Measurements from ENCODE around the gene SUPT5H. TPM values are rescaled to one million over a fixed set of nuclear protein-coding genes. Genes with fewer than 3 reads are reported as not detected.

The SUPT5H gene
- total RNA-seq, 3 donors from 2014 or later (not counting 1 experiment from before 2014, with no cell fraction given): 228 to 256 (median 230) TPM

DNA sequence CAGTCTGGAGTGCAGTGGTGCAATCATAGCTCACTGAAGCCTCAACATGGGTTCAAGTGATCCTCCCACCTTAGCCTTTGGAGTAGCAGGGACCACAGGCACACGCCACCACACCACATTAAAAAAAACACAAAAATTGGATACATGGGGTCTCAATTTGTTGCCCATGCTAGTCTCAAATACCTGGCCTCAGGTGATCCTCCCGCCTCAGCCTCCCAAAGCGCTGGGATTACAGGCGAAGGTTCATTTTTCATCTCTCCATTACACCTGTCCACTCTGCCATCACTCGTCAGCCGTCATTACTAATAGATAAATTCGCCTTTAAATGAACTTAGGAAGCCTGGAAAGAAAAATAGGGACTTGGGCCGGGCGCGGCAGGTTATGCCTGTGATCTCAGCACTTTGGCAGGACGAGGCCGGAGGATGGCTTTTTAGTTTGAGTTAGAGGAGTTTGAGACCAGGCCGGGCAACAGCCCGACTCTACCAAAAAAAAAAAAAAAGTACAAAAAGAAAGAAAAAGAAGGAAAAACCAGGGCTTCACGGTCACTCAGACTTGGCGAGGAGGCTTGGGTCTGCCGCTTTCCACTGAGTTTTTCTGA, 685 bp upstream of the SUPT5H start:
- DNase-seq (no peak), ATAC-seq (no peak)
- WGBS (ENCODE audit: insufficient coverage): 7% methylated on average over 15 of the region's 17 CpGs
- H3K4me3 ChIP-seq (ENCODE audit: low read length): peak overlapping the region; percentile 99
- H3K27me3 ChIP-seq (ENCODE audit: control insufficient read depth, insufficient read depth, low read length): no peaks in the 10 kb centered on the region
- Mint-ChIP-seq H3K4me3 (peak overlapping the region; percentile 98), H3K36me3 (no peaks in the 10 kb centered on the region), H3K4me1 (peaks cover 38 to 48% of the 10 kb centered on the region in 2 donors), H3K9me3 (no peaks in the 10 kb centered on the region), H3K27me3 (ENCODE audit: low read depth in 2 of 2) (peaks cover 0 to 3% of the 10 kb centered on the region in 2 donors), H3K27ac (peak overlapping the region; percentile 97 to 100)
- no peaks in the 10 kb centered on the region for H3K36me3 ChIP-seq (ENCODE audit: control insufficient read depth, insufficient read depth, low read length)
- intact Hi-C loops (cut with micrococcal nuclease): loop anchor here (1.0 to 2.0 kb wide), 5 partner anchors 8 to 54 kb away; partner anchors contain the start of genes MED29, PAF1, PLEKHG2 and TIMM50
- peak overlapping the region; percentile 99 for H3K27ac ChIP-seq (ENCODE audit: low read length)
- H3K4me1 ChIP-seq (ENCODE audit: control insufficient read depth, insufficient read depth, low read length): peaks cover 48% of the 10 kb centered on the region
- no peaks in the 10 kb centered on the region for H3K9me3 ChIP-seq (ENCODE audit: control insufficient read depth, insufficient read depth, low read length)
- TF ChIP-seq, protein P1, sequence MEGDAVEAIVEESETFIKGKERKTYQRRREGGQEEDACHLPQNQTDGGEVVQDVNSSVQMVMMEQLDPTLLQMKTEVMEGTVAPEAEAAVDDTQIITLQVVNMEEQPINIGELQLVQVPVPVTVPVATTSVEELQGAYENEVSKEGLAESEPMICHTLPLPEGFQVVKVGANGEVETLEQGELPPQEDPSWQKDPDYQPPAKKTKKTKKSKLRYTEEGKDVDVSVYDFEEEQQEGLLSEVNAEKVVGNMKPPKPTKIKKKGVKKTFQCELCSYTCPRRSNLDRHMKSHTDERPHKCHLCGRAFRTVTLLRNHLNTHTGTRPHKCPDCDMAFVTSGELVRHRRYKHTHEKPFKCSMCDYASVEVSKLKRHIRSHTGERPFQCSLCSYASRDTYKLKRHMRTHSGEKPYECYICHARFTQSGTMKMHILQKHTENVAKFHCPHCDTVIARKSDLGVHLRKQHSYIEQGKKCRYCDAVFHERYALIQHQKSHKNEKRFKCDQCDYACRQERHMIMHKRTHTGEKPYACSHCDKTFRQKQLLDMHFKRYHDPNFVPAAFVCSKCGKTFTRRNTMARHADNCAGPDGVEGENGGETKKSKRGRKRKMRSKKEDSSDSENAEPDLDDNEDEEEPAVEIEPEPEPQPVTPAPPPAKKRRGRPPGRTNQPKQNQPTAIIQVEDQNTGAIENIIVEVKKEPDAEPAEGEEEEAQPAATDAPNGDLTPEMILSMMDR (IDR thresholded peaks at IDR 0.05): no peak

DNA sequence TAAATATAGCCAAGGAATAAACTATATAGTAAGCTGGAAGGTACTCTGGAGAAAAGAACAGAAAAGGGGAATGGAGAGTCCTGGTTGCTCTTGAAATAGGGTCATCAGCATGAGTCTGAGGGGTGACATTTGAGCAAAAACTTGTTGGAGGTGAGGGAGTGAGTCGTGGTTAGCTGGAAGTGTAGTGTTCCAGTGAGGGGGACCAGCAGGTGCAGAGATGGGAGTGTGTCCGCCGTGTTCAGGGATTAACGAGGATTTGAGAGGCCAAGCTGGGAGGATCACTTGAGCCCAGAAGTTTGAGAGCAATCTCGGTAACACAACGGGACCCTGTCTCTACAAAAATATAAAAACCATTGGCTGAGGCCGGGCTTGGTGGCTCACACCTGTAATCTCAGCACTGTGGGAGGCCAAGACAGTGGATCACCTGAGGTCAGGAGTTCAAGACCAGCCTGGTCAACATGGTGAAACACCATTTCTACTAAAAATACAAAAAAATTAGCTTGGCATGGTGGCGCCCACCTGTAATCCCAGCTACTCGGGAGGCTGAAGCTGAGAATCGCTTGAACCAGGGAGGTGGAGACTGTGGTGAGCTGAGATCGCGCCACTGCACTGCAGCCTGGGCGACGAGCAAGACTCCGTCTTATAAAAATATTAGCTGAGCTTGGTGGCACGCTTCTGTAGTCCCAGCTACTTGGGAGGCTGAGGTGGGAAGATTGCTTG, 1.1 kb downstream of the SUPT5H start:
- intact Hi-C loops (cut with micrococcal nuclease): no loop called here
- Mint-ChIP-seq H3K4me1 (peaks cover 45 to 58% of the 10 kb centered on the region in 2 donors), H3K27me3 (ENCODE audit: low read depth in 2 of 2) (no peaks in the 10 kb centered on the region), H3K9me3 (no peaks in the 10 kb centered on the region), H3K36me3 (no peaks in the 10 kb centered on the region), H3K27ac (peak overlapping the region; percentile 97 to 100), H3K4me3 (peak overlapping the region; percentile 98)
- no peak for ATAC-seq
- no peak for DNase-seq
- no peaks in the 10 kb centered on the region for H3K9me3 ChIP-seq (ENCODE audit: control insufficient read depth, insufficient read depth, low read length)
- H3K36me3 ChIP-seq (ENCODE audit: control insufficient read depth, insufficient read depth, low read length): no peaks in the 10 kb centered on the region
- peak overlapping the region; percentile 99 for H3K27ac ChIP-seq (ENCODE audit: low read length)
- WGBS (ENCODE audit: insufficient coverage): 84% methylated on average over 16 of the region's 16 CpGs
- TF ChIP-seq, protein P1 (IDR thresholded peaks at IDR 0.05): no peak
- H3K4me3 ChIP-seq (ENCODE audit: low read length): peak overlapping the region; percentile 99
- H3K27me3 ChIP-seq (ENCODE audit: control insufficient read depth, insufficient read depth, low read length): no peaks in the 10 kb centered on the region
- peaks cover 61% of the 10 kb centered on the region for H3K4me1 ChIP-seq (ENCODE audit: control insufficient read depth, insufficient read depth, low read length)

DNA sequence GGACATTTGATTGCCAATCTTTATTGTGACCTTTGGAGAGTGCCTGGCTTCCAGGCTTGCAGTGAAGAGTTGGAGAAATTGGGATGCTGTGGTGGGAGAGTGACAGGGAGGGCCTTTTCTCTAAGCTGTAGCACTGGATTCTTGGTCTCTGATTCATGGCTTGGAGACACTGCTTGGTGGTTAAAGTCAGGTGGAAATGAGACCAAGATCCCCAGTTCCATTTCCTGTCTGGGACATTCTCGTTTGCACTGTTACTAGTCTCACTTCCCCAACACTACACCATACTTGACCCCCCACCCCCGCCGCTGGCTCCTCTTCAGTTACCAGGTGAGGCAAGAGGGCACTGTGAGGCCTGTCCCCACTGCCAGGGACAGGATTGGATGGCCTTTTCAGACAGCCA, 2.9 kb downstream of the SUPT5H start:
- no peaks in the 10 kb centered on the region for H3K27me3 ChIP-seq (ENCODE audit: control insufficient read depth, insufficient read depth, low read length)
- H3K4me3 ChIP-seq (ENCODE audit: low read length): no peak overlapping the region
- 48% methylated on average over 3 of the region's 3 CpGs for WGBS (ENCODE audit: insufficient coverage)
- DNase-seq (no peak), ATAC-seq (no peak)
- H3K27me3 Mint-ChIP-seq (ENCODE audit: low read depth in 2 of 2): no peaks in the 10 kb centered on the region
- H3K36me3 Mint-ChIP-seq: no peaks in the 10 kb centered on the region
- no peak overlapping the region for H3K4me3 Mint-ChIP-seq
- peaks cover 62% of the 10 kb centered on the region for H3K4me1 ChIP-seq (ENCODE audit: control insufficient read depth, insufficient read depth, low read length)
- peak overlapping the region; percentile 97 to 100 for H3K27ac Mint-ChIP-seq
- H3K9me3 ChIP-seq (ENCODE audit: control insufficient read depth, insufficient read depth, low read length): no peaks in the 10 kb centered on the region
- peaks cover 9% of the 10 kb centered on the region for H3K36me3 ChIP-seq (ENCODE audit: control insufficient read depth, insufficient read depth, low read length)
- intact Hi-C loops (cut with micrococcal nuclease): no loop called here
- H3K4me1 Mint-ChIP-seq: peaks cover 59 to 76% of the 10 kb centered on the region in 2 donors
- H3K9me3 Mint-ChIP-seq: no peaks in the 10 kb centered on the region
- H3K27ac ChIP-seq (ENCODE audit: low read length): peak overlapping the region; percentile 3
- TF ChIP-seq, protein P1 (IDR thresholded peaks at IDR 0.05): no peak
